Colonic mucosa (tissue), 4 donors: ENCODE data around the gene SLC13A5. TPM values are rescaled to one million over a fixed set of nuclear protein-coding genes. Genes with fewer than 3 reads are reported as not detected.

Experiments
- DNase-seq: peaks from one replicate; pipeline ENCODE4 v3.0.0-alpha.2; 2020
- H3K27ac ChIP-seq: fragments of 200-600 bp; one replicate; pipeline ENCODE4 v1.8.0; 2021
- H3K27me3 ChIP-seq: fragments of 200-600 bp; one replicate; pipeline ENCODE4 v1.8.0; 2021
- H3K36me3 ChIP-seq: fragments of 200-600 bp; one replicate; pipeline ENCODE4 v1.8.0; 2021
- H3K4me1 ChIP-seq: fragments of 200-600 bp; one replicate; pipeline ENCODE4 v1.8.0; 2021; ENCODE audit warnings: mild to moderate bottlenecking
- H3K4me3 ChIP-seq: fragments of 200-600 bp; one replicate; pipeline ENCODE4 v1.8.0; 2021
- H3K9ac ChIP-seq, 2 donors: one replicate each; pipeline ENCODE4 v1.7.0; 2013; ENCODE audit warnings: control low read depth in 2 of 2, low read depth in 2 of 2, low read length in 2 of 2
- H3K9me3 ChIP-seq: fragments of 200-600 bp; one replicate; pipeline ENCODE4 v1.8.0; 2021
- CTCF ChIP-seq: fragments of 200-600 bp; IDR thresholded peaks from one replicate; pipeline ENCODE4 v1.8.0; 2022; ENCODE audit warnings: antibody characterized with exemption, mild to moderate bottlenecking
- intact Hi-C: fragments of 100-400 bp; cut with DNase I; formaldehyde crosslinking; loops from one replicate; pipeline ENCODE4 v1.14.1; 2022
- microRNA-seq: library from miRNA; unstranded; fragments of <30 nt; microRNA quantifications from one replicate; pipeline ENCODE4, GENCODE V29; 2019
- total RNA-seq, 2 donors: library from RNA; stranded (reverse); fragmentation: NEBNext Ultra II Directional in 1 of 2; extraction: Animal tissue kit (Norgen Biotek cat#: 25700) in 1 of 2; gene quantifications; one replicate each; pipeline ENCODE4 v1.2.1, GENCODE V29; 2021
- donor health status: healthy.
- donor health status: DM: no; HTN: no; CAD: no.
- donor health status: DM: no; HTN: no; CAD: no.

The SLC13A5 gene
- total RNA-seq, 2 donors from 2014 or later, result 0.62 TPM; not detected in 1

- no peak for DNase-seq
- intact Hi-C loops, result loop anchor here (10.0 kb wide), 1 partner anchor 63 kb away; no protein-coding TSS in a partner anchor
- no peak overlapping the region for H3K9ac ChIP-seq
These were observed 75.7 kb downstream of the SLC13A5 start for GRCh38 chr17:6637458-6637840.

GRCh38 chr17:6636616-6637457 is 76.3 kb downstream of the SLC13A5 start:
- TF ChIP-seq CTCF, result no peak
- Histone ChIP-seq H3K9ac (no peak overlapping the region), H3K4me1 (peaks cover 9% of the 10 kb centered on the region), H3K36me3 (no peaks in the 10 kb centered on the region), H3K27me3 (no peaks in the 10 kb centered on the region), H3K4me3 (no peak overlapping the region), H3K9me3 (no peaks in the 10 kb centered on the region), H3K27ac (no peak overlapping the region)
- DNase-seq, result no peak
- intact Hi-C loops, result loop anchor here (10.0 kb wide), 1 partner anchor 62 kb away; no protein-coding TSS in a partner anchor

More at GRCh38 chr17:6637458-6637840, 75.7 kb downstream of the SLC13A5 start:
- Histone ChIP-seq H3K36me3 (no peaks in the 10 kb centered on the region), H3K27ac (no peak overlapping the region), H3K9me3 (no peaks in the 10 kb centered on the region), H3K27me3 (no peaks in the 10 kb centered on the region), H3K4me3 (no peak overlapping the region), H3K4me1 (peaks cover 9% of the 10 kb centered on the region)
- TF ChIP-seq CTCF, result no peak

GRCh38 chr17:6636105-6636504 is 77.1 kb downstream of the SLC13A5 start:
- Histone ChIP-seq H3K9ac (no peak overlapping the region), H3K27ac (no peak overlapping the region), H3K27me3 (no peaks in the 10 kb centered on the region), H3K36me3 (no peaks in the 10 kb centered on the region), H3K4me3 (no peak overlapping the region), H3K9me3 (no peaks in the 10 kb centered on the region), H3K4me1 (peaks cover 9% of the 10 kb centered on the region)
- intact Hi-C loops, result loop anchor here (10.0 kb wide), 1 partner anchor 61 kb away; no protein-coding TSS in a partner anchor
- no peak for DNase-seq
- TF ChIP-seq CTCF, result no peak

Small RNA genes within 50 kb of the gene (microRNA-seq; reads per million reads assigned to microRNA genes)
- gene MIR4520-1 (not detected), gene MIR4520-2 (not detected)

Other genes starting within 250 kb of the SLC13A5 start
- 10 to 100 TPM; 11.3 to 18.2 TPM for gene PITPNM3, start 156.8 kb downstream of the SLC13A5 start, total RNA-seq
- gene KIAA0753, start 72.7 kb downstream of the SLC13A5 start, total RNA-seq, result 10 to 100 TPM; 15.7 to 18.5 TPM
- gene TXNDC17, start 72.3 kb downstream of the SLC13A5 start, total RNA-seq, result 100 to 1,000 TPM; 167 to 207 TPM
- 10 to 100 TPM; 14.3 to 15.2 TPM for gene MED31, start 61.8 kb downstream of the SLC13A5 start, total RNA-seq
- gene C17orf100, start 61.6 kb downstream of the SLC13A5 start, total RNA-seq, result 1 to 10 TPM; 1.5 to 1.9 TPM
- gene XAF1, start 42.7 kb upstream of the SLC13A5 start, total RNA-seq, result 10 to 100 TPM in 1 of 2 donors, 1 to 10 TPM in 1; 8.5 to 11.7 TPM
- gene FBXO39, start 62.8 kb upstream of the SLC13A5 start, total RNA-seq, result not detected
- not detected for gene TEKT1, start 118.4 kb upstream of the SLC13A5 start, total RNA-seq